Kidney epithelial cell (primary cell): ENCODE measurements around the gene SLC6A11. TPM values are rescaled to one million over a fixed set of nuclear protein-coding genes. Genes with fewer than 3 reads are reported as not detected.

ENCODE experiments used
- DNase-seq: peaks from one replicate; pipeline ENCODE4 v3.0.0-alpha.2; 2010; ENCODE audit warnings: low read depth
- H3K27me3 ChIP-seq: 2 replicates; pipeline ENCODE4 v1.6.0; 2011; ENCODE audit warnings: low read length; ENCODE audit not compliant: control insufficient read depth, insufficient read depth
- H3K36me3 ChIP-seq: 2 replicates; pipeline ENCODE4 v1.5.1; 2011; ENCODE audit warnings: low read length; ENCODE audit not compliant: control insufficient read depth, insufficient read depth
- H3K4me3 ChIP-seq: 2 replicates; pipeline ENCODE4 v1.5.1; 2011; ENCODE audit warnings: low read depth, mild to moderate bottlenecking, control low read depth, low read length
- CTCF ChIP-seq: IDR thresholded peaks from 2 replicates; pipeline ENCODE4 v1.5.1; 2011; ENCODE audit warnings: mild to moderate bottlenecking, moderate library complexity, low read length, control low read depth, inconsistent platforms; ENCODE audit not compliant: insufficient read depth, poor library complexity, severe bottlenecking
- total RNA-seq: library from RNA; depleted of rRNA; stranded (reverse); fragments of >200 nt; gene quantifications from 2 replicates; pipeline ENCODE4 v1.2.3, GENCODE V29; 2015

SLC6A11 gene
- total RNA-seq, 1 donor from 2014 or later: 0.04 TPM

GRCh38 chr3:10912786-10913185, 96.8 kb downstream of the SLC6A11 start:
- TF ChIP-seq CTCF: no peak
- no peaks in the 10 kb centered on the region for H3K36me3 ChIP-seq
- DNase-seq: no peak
- H3K4me3 ChIP-seq: no peak overlapping the region
- no peaks in the 10 kb centered on the region for H3K27me3 ChIP-seq

GRCh38 chr3:10915376-10915775, 99.3 kb downstream of the SLC6A11 start:
- no peak for DNase-seq
- no peaks in the 10 kb centered on the region for H3K36me3 ChIP-seq
- TF ChIP-seq CTCF: no peak
- H3K4me3 ChIP-seq: no peak overlapping the region
- H3K27me3 ChIP-seq: no peaks in the 10 kb centered on the region

- DNase-seq: no peak
- no peak for TF ChIP-seq CTCF
- no peak overlapping the region for H3K4me3 ChIP-seq
- no peaks in the 10 kb centered on the region for H3K27me3 ChIP-seq
- no peaks in the 10 kb centered on the region for H3K36me3 ChIP-seq
Measured at GRCh38 chr3:10917176-10917575, 101.1 kb downstream of the SLC6A11 start.

- Histone ChIP-seq H3K36me3 (no peaks in the 10 kb centered on the region), H3K4me3 (no peak overlapping the region), H3K27me3 (no peaks in the 10 kb centered on the region)
- no peak for TF ChIP-seq CTCF
- no peak for DNase-seq
Measured at GRCh38 chr3:10918011-10918410, 102.0 kb downstream of the SLC6A11 start.

- H3K4me3 ChIP-seq: no peak overlapping the region
- no peak for TF ChIP-seq CTCF
- no peaks in the 10 kb centered on the region for H3K36me3 ChIP-seq
- H3K27me3 ChIP-seq: no peaks in the 10 kb centered on the region
- no peak for DNase-seq
Measured at GRCh38 chr3:10919636-10920035, 103.6 kb downstream of the SLC6A11 start.

- Histone ChIP-seq H3K27me3 (no peaks in the 10 kb centered on the region), H3K36me3 (no peaks in the 10 kb centered on the region), H3K4me3 (no peak overlapping the region)
- no peak for TF ChIP-seq CTCF
- no peak for DNase-seq
Measured at GRCh38 chr3:10925436-10926255, 109.6 kb downstream of the SLC6A11 start.
